HG03571 (cell line): ENCODE results near the gene ZNF699.
"Not testable (repeated sequence)": the region's sequence is repeated elsewhere in the genome, so short reads cannot be mapped to it uniquely, and the experiment has no call there.

Source experiments
- ATAC-seq: cut with Tn5 transposase; IDR thresholded peaks from one replicate; pipeline ENCODE4 v1.9.1; 2021; ENCODE audit not compliant: unreplicated experiment

The ZNF699 gene

DNA sequence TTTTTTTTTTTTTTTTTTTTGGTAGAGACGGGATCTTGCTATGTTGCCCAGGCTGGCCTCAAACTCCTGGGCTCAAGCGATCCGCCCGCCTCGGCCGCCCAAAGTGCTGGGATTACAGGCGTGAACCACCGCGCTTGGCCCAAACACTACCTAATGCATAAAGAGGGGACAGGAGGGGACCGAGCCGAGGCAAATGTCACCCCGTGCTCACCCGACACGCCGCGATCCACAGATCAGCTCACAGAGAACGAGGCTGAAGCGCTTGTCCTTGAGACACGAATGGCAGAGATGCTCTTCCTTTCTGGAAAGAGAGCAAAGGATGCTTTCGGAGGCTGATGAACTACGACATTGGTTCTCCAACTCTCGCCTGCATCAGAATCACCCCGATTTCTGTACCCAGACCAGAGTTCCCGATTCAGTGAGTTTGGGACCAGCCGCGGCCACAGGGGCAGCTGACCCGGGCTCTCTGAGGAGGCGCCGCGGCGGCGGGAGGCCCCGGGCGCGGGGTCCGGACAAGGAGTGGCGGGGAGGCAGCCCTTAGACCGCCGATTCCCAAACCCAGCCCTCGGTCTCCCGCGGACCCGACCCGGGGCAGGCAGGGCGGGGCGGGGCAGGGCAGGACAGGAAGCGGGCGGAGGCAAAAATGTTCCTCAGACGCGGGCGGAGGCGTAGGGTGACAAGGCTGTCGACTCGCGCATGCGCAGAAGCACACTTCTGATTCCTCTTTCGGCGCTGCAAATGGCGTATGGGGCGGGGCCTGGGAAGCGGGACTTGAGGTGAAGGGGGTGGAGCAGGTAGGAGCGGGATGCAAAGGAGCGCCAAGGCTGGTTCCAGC, at the start of gene ZNF699:
TSS of gene ZNF699 (minus strand) at position 700 of the 835 bp plus-strand sequence. CDS start 4,719 bp downstream, outside the sequence.
- peak; percentile 88 for ATAC-seq

DNA sequence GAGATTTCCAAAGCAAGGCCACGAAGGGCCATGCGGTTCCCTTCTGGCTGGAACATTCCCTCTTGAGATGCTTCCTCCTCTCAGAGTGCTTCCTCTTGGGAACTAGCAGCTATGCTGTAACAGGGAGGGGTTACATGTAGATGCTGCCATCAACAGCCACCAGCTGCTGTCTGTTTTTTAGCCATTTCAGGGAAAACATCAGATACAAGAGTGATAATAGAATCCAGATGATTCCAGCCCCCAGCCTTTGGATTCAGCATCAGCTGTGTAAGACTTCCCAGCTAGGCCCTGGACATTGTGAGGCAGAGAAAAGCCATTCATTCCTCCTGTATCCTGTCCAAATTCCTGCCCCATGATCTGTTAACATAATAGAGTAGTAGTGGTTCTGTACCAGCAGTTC, 45.0 kb upstream of the ZNF699 start:
- ATAC-seq, result no peak

- no peak for ATAC-seq
These were observed 43.4 kb upstream of the ZNF699 start for GRCh38 chr19:9353011-9353410.

GRCh38 chr19:9352505-9352904, 42.9 kb upstream of the ZNF699 start:
- ATAC-seq, result no peak

- ATAC-seq, result no peak
These were observed 39.0 kb upstream of the ZNF699 start for GRCh38 chr19:9348671-9349070.

DNA sequence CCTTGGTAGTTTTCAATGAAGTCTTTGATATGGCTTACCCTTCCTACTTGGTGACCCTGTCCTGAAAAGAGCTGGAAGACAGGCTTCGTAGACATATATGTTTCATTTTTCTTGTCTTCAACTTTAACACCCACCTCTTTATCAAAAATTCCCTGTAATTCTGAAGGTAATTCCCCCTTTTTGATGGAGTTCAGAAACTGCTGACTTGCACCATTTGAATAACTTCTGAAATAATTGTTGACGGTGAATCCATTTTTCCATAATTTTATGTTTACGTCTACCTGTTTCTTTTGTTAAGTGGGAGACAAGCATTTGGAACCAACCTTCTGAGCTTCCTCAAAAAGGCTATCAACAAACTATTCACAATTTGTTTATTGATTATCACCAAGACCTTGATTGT, 38.6 kb upstream of the ZNF699 start:
- no peak for ATAC-seq

DNA sequence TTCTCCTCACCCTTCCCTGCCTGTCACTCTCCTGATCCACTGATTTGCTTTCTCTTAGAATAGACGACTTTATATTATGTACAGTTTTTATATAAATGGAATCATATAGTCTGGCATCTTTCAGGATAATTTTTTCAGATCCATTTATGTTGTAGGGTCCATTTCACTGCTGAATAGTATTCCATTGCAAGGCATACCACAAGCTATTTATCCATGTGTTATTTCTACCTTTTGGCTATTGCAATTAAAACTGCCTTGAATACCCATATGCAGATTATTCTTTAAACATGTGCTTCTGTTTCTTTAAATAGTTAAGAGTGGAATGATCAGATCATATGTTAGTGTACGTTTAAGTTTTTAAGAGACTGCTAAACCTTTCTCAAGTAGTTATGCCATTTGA, 35.4 kb upstream of the ZNF699 start:
- ATAC-seq, result no peak

DNA sequence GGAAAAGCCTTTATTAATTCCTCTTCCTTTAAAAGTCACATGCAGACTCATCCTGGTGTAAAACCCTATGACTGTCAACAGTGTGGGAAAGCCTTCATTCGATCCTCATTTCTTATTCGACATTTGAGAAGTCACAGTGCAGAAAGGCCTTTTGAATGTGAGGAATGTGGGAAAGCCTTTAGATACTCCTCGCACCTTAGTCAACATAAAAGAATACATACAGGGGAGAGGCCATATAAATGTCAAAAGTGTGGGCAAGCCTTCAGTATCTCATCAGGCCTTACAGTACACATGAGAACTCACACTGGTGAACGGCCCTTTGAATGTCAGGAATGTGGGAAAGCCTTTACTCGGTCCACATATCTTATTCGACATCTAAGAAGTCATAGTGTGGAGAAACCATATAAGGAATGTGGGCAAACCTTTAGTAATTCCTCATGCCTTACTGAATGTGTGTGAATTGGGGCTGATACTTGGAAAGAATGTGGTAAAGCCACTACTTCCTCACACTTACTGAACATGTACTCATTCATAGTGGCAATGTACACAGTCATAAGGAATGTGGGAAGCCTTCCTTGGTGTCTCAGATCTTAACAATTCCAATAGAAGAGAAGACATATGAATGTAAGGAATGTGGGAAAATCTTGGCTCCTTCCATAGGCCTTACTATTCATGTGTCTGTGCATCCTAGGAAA, 33.1 kb upstream of the ZNF699 start:
- no peak for ATAC-seq

DNA sequence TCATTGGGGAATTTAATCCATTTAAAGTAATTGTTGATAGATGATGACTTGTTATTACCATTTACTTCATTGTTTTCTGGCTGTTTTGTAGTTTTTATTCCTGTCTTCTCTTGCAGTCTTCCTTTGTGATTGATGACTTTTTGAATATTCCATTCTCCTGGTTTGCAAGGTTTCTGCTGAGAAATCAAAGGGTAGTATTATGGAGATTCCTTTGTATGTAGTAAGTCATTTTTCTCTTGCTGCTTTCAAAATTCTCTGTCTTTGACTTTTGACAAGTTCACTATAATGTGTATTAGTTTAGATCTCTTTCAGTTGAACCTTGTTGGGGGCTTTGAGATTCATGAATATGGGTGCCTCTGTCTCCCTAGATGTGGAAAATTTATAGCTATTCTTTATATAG, 20.4 kb upstream of the ZNF699 start:
- ATAC-seq, result no peak

GRCh38 chr19:9324584-9324962, 14.9 kb upstream of the ZNF699 start:
- no peak for ATAC-seq

GRCh38 chr19:9323919-9324583, 14.4 kb upstream of the ZNF699 start, which contains the start of gene ZNF559:
TSS of gene ZNF559 (plus strand) at chr19:9324179. CDS start at chr19:9338550, 14,371 bp downstream.
- peak; percentile 95 for ATAC-seq

GRCh38 chr19:9323557-9323918, 13.9 kb upstream of the ZNF699 start:
- peak; percentile 24 for ATAC-seq

GRCh38 chr19:9322201-9322600, 12.6 kb upstream of the ZNF699 start:
- not testable (repeated sequence) for ATAC-seq

DNA sequence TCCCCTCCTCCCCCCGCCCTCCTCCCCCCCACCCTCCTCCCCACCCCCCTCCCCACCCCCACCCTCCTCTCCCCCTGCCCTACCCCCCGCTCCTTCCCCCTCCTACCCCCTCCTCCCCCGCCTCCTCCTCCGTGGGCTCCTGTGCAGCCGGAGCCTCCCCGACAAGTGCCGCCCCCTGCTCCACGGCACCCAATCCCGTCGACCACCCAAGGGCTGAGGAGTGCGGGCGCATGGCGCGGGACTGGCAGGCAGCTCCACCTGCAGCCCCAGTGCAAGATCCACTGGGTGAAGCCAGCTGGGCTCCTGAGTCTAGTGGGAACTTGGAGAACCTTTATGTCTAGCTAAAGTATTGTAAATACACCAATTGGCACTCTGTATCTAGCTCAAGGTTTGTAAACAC, 12.1 kb upstream of the ZNF699 start:
- ATAC-seq, result not testable (repeated sequence)

- no peak for ATAC-seq
These were observed 11.7 kb upstream of the ZNF699 start for GRCh38 chr19:9321338-9321737.

DNA sequence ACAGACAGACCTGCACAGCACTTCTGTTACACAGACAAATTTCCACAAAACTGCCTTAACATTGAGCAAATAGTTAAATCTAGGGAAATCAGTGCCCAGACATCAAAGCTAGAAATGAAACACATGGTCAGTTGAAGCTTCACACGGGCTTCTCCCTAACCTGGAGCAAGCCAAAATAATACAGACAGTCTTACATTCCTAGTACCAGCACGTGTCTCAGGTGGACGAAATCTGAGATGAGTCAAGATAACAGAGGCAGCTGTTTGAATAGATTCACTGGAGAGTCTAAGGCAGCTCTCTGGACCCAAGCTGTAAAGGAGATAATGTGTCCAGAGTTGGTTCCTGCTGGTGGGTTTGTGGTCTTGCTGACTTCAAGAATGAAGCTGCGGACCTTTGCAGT, 4.1 kb upstream of the ZNF699 start:
- no peak for ATAC-seq

DNA sequence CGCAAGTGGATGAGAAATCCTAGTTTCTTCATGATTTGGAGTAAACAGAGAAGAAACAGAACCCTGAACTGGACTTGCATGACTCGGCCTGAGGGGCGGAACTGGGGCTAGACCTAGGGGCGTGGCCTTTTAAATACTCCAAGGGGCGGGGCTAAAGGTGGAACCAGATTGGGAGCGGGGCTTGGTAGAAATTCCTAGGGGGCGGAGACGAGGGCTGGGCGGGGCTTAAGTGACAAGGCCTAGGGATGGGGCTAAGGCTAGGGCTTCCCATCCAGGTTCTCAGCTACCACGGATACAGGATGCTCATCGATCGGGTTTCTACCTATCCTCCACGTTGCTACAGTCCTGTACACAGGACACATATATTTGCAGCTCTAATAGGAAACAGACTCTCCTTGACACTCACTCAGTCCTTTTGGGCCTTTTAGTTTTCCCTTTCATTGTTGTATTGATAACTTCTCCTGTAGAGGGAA, 372 bp upstream of the ZNF699 start:
- ATAC-seq, result peak; percentile 57

DNA sequence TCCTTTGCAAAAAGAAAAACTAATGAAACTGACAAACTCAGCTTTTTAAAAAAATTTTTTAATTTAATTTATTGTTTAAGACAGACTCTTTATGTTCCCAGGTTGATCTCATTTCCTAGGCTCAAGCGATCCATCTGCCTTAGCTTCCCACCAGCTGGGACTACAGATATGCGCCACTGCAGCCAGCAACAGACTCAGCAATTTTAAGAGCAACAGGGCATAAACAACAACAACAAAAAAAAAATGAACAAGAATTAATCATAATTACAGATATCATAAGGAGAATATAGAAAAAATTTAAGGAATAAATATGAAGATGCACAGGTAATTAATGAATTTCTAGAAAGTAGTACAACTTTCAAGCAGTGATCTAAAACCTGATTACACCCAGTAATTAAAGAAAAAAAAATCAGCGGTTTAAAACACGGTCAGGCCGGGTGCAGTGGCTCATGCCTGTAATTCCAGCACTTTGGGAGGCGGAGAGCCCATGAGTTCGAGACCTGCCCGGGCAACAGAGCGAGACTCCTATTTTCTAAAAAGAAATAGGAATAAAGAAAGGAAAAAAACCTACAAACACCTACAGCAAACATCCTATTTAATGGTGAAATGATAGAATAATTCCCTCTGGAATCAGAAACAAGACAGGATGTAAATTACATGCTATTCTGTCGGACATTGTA, 1.4 kb downstream of the ZNF699 start:
- no peak for ATAC-seq

DNA sequence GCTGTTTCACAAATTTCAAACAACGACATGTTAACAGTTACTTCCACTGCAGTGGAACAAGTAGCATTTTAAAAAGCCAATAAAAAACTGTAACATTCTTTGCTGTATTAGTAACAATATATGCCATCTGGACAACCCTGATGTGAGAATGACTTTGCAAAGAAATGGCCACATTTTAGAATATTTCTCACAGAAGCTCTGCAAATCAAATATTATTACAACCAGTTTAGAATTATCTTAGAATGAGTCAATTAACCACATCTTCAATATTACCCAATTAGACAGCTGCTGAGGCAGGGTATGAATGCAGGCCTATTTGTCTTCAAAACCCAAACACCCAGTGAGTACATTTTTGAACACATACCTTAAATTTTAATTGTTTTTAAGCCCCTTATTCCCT, 3.2 kb downstream of the ZNF699 start:
- ATAC-seq, result no peak

DNA sequence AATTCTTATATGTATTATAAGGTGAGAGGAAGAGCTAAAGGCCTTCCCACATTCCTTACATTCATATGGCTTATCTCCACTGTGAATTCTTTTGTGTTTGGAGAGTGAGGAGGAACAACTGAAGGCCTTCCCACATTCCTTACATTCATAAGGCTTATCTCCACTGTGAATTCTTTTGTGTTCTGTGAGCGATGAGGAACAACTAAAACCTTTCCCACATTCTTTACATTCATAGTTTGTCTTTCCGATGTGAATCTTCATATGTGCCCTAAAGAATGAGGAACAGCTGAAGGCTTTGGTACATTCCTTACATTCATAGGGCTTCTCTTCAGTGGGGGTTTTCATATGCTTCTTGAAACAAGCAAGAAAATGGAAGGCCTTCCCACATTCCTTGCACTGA, 13.3 kb downstream of the ZNF699 start:
- ATAC-seq, result no peak

DNA sequence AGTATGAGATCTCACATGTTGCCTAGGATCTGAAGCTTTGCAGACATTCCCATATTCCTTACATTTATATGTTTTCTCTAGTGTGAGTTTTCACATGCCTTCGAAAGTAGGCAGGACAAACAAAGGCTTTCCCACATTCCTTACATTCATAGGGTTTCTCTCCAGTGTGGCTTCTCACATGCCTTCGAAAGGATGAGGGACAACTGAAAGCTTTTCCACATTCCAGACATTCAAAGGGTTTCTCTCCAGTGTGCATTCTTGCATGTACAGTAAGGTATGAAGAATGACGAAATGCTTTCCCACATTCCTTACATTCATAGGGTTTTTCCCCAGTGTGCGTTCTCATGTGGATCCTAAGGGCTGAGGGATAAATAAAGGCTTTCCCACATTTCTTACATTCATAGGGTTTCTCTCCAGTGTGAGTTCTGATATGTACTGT, 14.2 kb downstream of the ZNF699 start:
- ATAC-seq, result no peak
